Measurements from ENCODE around the gene PACS1. TPM values are rescaled to one million over a fixed set of nuclear protein-coding genes. Genes with fewer than 3 reads are reported as not detected.
A peak's percentile ranks its signal among the peaks of the same experiment; 100 is the strongest.
"Not testable (repeated sequence)": the region's sequence is repeated elsewhere in the genome, so short reads cannot be mapped to it uniquely, and the experiment has no call there.

The PACS1 gene
- total RNA-seq, 4 donors from 2014 or later, result 37.1 to 97.8 (median 54.3) TPM

- intact Hi-C loops (cut with DNase I), result no loop called here
- TF ChIP-seq EP300 (IDR thresholded peaks at IDR 0.05) (no peak), CTCF (IDR thresholded peaks at IDR 0.05) (no peak), POLR2AphosphoS5 (IDR thresholded peaks at IDR 0.05) (no peak), POLR2A (IDR thresholded peaks at IDR 0.05; ENCODE audit: low read depth) (no peak)
- DNase-seq (ENCODE audit: extremely low spot score), result no peak
- 93% methylated on average over 6 of the region's 8 CpGs for WGBS
- Histone ChIP-seq H3K27me3 (no peaks in the 10 kb centered on the region), H3K9me3 (no peaks in the 10 kb centered on the region), H3K36me3 (peaks cover 35 to 64% (median 55%) of the 10 kb centered on the region in 4 donors), H3K4me1 (peaks cover 12 to 43% (median 27%) of the 10 kb centered on the region in 4 donors), H3K4me3 (no peak overlapping the region), H3K27ac (replicated peaks in 1 of 4) (no peak overlapping the region)
Measured at GRCh38 chr11:66275396-66275795, 205.3 kb downstream of the PACS1 start.

GRCh38 chr11:66275984-66276612 is 206.0 kb downstream of the PACS1 start:
- Histone ChIP-seq H3K27me3 (no peaks in the 10 kb centered on the region), H3K9me3 (no peaks in the 10 kb centered on the region), H3K27ac (replicated peaks in 1 of 4) (no peak overlapping the region), H3K4me1 (peaks cover 8 to 36% (median 20%) of the 10 kb centered on the region in 4 donors), H3K36me3 (peaks cover 35 to 57% (median 55%) of the 10 kb centered on the region in 4 donors), H3K4me3 (no peak overlapping the region)
- DNase-seq (ENCODE audit: extremely low spot score), result no peak
- intact Hi-C loops (cut with DNase I), result no loop called here
- no peak for TF ChIP-seq CTCF (IDR thresholded peaks at IDR 0.05)
- TF ChIP-seq POLR2AphosphoS5 (IDR thresholded peaks at IDR 0.05), result no peak
- no peak for TF ChIP-seq EP300 (IDR thresholded peaks at IDR 0.05)
- TF ChIP-seq POLR2A (IDR thresholded peaks at IDR 0.05; ENCODE audit: low read depth), result no peak
- 87% methylated on average over 13 of the region's 14 CpGs for WGBS

- H3K4me3 ChIP-seq; DNase-seq (ENCODE audit: extremely low spot score); H3K27ac ChIP-seq (replicated peaks in 1 of 4); H3K27me3 ChIP-seq; H3K9me3 ChIP-seq; intact Hi-C loops (cut with DNase I): not testable (repeated sequence)
- 70% methylated on average over 6 of the region's 13 CpGs for WGBS
- Histone ChIP-seq H3K36me3 (peaks cover 34 to 54% (median 53%) of the 10 kb centered on the region in 4 donors), H3K4me1 (peaks cover 8 to 31% (median 16%) of the 10 kb centered on the region in 4 donors)
Measured at GRCh38 chr11:66276619-66277018, 206.5 kb downstream of the PACS1 start.

GRCh38 chr11:66277064-66277463 is 207.0 kb downstream of the PACS1 start:
- DNase-seq (ENCODE audit: extremely low spot score); H3K9me3 ChIP-seq; H3K27me3 ChIP-seq; intact Hi-C loops (cut with DNase I); H3K4me3 ChIP-seq: not testable (repeated sequence)
- Histone ChIP-seq H3K36me3 (peaks cover 30 to 50% (median 49%) of the 10 kb centered on the region in 4 donors), H3K27ac (replicated peaks in 1 of 4) (peak overlapping the region; percentile 58 to 76 (median 70)), H3K4me1 (peaks cover 9 to 31% (median 19%) of the 10 kb centered on the region in 4 donors)
- WGBS, result 75% methylated on average over 4 of the region's 4 CpGs

- Histone ChIP-seq H3K27me3 (no peaks in the 10 kb centered on the region), H3K4me1 (peaks cover 15 to 31% (median 25%) of the 10 kb centered on the region in 4 donors), H3K9me3 (no peaks in the 10 kb centered on the region), H3K36me3 (peaks cover 23 to 43% (median 42%) of the 10 kb centered on the region in 4 donors), H3K27ac (replicated peaks in 1 of 4) (peak within 1 kb of the TSS; percentile 58 to 76 (median 70)), H3K4me3 (peak within 1 kb of the TSS; percentile 44 to 56 (median 50))
- 28% methylated on average over 2 of the region's 84 CpGs for whole genome bisulfite sequencing
- intact Hi-C loops (cut with DNase I), result no loop called here
- no peak for DNase-seq (ENCODE audit: extremely low spot score)
- TF ChIP-seq EP300 (IDR thresholded peaks at IDR 0.05) (no peak), POLR2AphosphoS5 (IDR thresholded peaks at IDR 0.05) (peak in 1 of 2 donors; percentile 20)
Measured at GRCh38 chr11:66277471-66278362, 207.6 kb downstream of the PACS1 start, which contains the start of gene CNIH2. Gene CNIH2 (plus strand): TSS chr11:66278175. CDS start chr11:66278457, 282 bp downstream.
